Activated naive CD4-positive, alpha-beta T cell treated with anti-CD3 and anti-CD28 coated beads, Interleukin-2, amount 50 U/mL, for 24 hours (primary cell): ENCODE results near the gene LDHAL6B.

ENCODE experiments used
- H3K27ac Mint-ChIP-seq: one replicate; pipeline ENCODE4 v1.8.0; 2021; ENCODE audit warnings: mild to moderate bottlenecking, mixed read lengths
- H3K27me3 Mint-ChIP-seq: one replicate; pipeline ENCODE4 v1.8.0; 2021; ENCODE audit warnings: mixed read lengths
- H3K36me3 Mint-ChIP-seq: one replicate; pipeline ENCODE4 v1.8.0; 2021; ENCODE audit warnings: mixed read lengths
- H3K4me1 Mint-ChIP-seq: one replicate; pipeline ENCODE4 v1.8.0; 2021; ENCODE audit warnings: mixed read lengths
- H3K4me3 Mint-ChIP-seq: one replicate; pipeline ENCODE4 v1.8.0; 2021; ENCODE audit warnings: mild to moderate bottlenecking, mixed read lengths
- H3K9me3 Mint-ChIP-seq: one replicate; pipeline ENCODE4 v1.8.0; 2021; ENCODE audit warnings: mixed read lengths

Gene LDHAL6B

DNA sequence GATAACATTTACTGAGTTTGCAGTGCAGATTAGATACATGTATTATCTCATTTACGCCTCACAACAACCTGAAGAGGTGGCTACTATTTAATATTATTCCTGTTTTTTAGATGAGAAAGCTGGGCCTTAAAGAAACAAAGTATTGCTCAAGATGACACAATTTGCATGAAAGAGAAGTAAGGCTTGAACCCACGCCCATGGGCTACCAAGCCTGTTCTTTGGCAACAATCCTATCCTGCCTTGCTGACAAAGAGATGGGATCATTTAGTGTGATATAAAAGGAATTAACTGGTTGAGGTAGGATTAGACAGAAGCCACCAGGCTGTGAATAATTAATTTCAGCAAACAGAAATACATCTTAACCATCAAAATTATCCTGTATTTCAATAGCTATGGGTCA is 9.2 kb upstream of the LDHAL6B start:
- Mint-ChIP-seq H3K4me3 (no peak overlapping the region), H3K27ac (no peak overlapping the region), H3K27me3 (no peaks in the 10 kb centered on the region), H3K4me1 (peaks cover 6% of the 10 kb centered on the region), H3K36me3 (no peaks in the 10 kb centered on the region), H3K9me3 (no peaks in the 10 kb centered on the region)

GRCh38 chr15:59199626-59200465 is 6.8 kb upstream of the LDHAL6B start:
- no peaks in the 10 kb centered on the region for H3K36me3 Mint-ChIP-seq

DNA sequence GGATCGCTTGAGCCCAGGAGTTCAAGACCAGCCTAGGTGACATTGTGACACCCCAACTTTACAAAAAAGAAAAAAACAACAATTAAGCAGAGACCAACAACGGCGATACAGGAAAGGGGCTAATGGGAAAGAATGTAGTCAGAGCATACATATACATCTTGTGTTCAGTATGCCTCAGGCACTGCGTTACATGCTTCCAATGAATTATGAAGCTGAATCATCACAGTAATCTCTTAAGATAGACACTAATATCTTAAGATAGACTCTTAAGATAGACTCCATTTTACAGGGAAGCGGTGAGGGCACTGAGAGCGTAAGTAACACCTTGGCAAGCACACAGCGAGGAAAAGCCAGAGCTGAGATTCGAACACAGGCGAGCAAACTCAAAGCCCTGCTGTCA is 6.1 kb upstream of the LDHAL6B start:
- H3K4me3 Mint-ChIP-seq: no peak overlapping the region
- no peaks in the 10 kb centered on the region for H3K36me3 Mint-ChIP-seq
- H3K27ac Mint-ChIP-seq: no peak overlapping the region
- H3K9me3 Mint-ChIP-seq: no peaks in the 10 kb centered on the region
- no peaks in the 10 kb centered on the region for H3K27me3 Mint-ChIP-seq
- H3K4me1 Mint-ChIP-seq: peaks cover 6% of the 10 kb centered on the region

More at GRCh38 chr15:59199626-59200465, 6.8 kb upstream of the LDHAL6B start:
- Mint-ChIP-seq H3K27ac (no peak overlapping the region), H3K4me3 (no peak overlapping the region), H3K4me1 (peaks cover 6% of the 10 kb centered on the region), H3K27me3 (no peaks in the 10 kb centered on the region), H3K9me3 (no peaks in the 10 kb centered on the region)

DNA sequence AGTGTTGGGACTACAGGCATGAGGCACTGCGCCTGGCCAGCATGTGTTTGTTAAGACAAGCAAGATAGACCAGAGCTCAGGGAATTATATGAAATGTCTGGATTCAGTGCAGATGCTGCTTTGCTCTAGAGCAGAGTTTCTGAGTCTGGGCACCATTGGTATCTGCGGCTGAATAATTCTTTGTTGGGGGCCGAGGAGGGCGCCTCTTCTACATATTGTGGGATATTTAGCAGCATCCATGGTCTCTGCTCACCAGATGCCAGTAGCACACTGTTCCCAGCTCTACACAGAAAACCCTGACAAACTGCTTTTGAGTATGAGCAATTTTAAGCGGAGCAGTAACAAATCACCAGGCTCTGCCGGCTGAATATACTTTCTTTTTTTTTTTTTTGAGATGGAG is 3.6 kb upstream of the LDHAL6B start:
- Mint-ChIP-seq H3K4me3 (no peak overlapping the region), H3K36me3 (no peaks in the 10 kb centered on the region), H3K9me3 (no peaks in the 10 kb centered on the region), H3K27ac (no peak overlapping the region), H3K27me3 (no peaks in the 10 kb centered on the region), H3K4me1 (no peaks in the 10 kb centered on the region)

DNA sequence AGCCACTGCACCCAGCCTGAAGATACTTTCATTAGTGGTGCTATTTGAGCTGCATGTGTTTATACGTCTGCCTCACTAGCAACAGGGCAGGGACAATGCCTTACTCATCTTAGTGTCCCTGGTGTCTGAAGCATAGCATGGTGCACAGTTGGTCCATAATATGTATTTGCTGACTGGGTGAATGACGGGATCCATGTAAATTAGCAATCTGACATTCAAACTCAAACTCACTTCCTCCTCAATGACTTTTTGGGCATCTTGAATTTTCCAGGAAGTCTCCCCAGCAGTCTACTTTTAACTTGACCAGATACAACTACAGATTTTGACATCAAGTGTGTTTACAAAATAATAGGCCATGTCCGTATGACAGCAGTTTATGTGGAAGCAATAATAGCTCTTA is 3.0 kb upstream of the LDHAL6B start:
- no peak overlapping the region for H3K4me3 Mint-ChIP-seq
- no peaks in the 10 kb centered on the region for H3K9me3 Mint-ChIP-seq
- no peaks in the 10 kb centered on the region for H3K4me1 Mint-ChIP-seq
- no peak overlapping the region for H3K27ac Mint-ChIP-seq
- H3K27me3 Mint-ChIP-seq: no peaks in the 10 kb centered on the region
- no peaks in the 10 kb centered on the region for H3K36me3 Mint-ChIP-seq

GRCh38 chr15:59205839-59206622 is 612 bp upstream of the LDHAL6B start:
- Mint-ChIP-seq H3K9me3 (no peaks in the 10 kb centered on the region), H3K27me3 (no peaks in the 10 kb centered on the region), H3K4me3 (no peak overlapping the region), H3K27ac (no peak overlapping the region), H3K4me1 (no peaks in the 10 kb centered on the region), H3K36me3 (no peaks in the 10 kb centered on the region)

DNA sequence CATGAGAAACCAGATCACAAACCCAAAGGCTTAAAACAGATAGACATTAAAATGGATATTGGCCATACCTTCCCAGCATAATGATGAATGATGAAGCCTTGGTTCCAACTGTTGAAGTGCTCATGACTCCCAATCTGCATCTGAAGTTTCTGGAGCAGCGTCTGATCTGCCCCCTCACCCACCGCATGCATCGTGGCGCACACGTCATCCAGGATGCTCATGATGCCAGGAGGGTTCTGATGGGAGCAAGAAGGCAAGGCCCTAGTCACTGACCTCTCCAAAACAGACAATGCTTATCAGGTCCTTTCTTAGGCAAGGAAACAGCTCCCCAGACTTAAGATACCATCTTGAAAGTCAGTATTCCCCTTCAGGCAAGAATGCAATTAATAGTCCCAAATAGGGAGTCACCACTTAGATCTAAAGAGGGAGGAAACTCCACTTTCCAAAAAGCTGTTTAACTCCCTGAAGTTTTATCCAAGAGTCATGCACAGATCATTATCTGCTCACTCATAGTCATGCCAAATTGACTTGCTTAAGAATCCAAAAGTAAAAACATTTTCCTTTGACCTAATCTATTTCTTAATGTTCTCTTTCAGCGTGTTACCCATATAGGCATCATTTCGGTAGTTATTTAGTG is 2.1 kb downstream of the LDHAL6B start:
- Mint-ChIP-seq H3K9me3 (no peaks in the 10 kb centered on the region), H3K36me3 (no peaks in the 10 kb centered on the region), H3K27ac (no peak overlapping the region), H3K27me3 (peaks cover 4% of the 10 kb centered on the region), H3K4me1 (no peaks in the 10 kb centered on the region), H3K4me3 (no peak overlapping the region)

DNA sequence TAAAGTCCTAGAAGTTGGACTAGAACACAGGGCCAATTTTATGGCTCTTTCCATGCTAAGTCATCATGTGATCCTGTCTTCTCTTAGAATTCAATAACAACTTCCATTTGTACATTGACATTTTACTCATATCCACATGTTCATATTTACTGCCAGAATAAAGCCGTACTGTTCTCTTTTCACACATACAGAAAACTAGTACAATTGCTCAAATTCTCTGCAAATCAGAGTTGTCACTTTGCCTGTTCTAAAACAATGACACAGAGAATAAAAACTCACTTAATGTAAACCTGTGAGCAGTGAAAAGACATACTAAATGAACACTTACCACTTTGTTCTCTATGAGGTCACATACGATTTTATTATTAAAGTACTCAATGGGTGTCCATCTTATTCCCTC is 3.5 kb downstream of the LDHAL6B start:
- Mint-ChIP-seq H3K4me3 (no peak overlapping the region), H3K4me1 (no peaks in the 10 kb centered on the region), H3K36me3 (no peaks in the 10 kb centered on the region), H3K27ac (no peak overlapping the region), H3K9me3 (no peaks in the 10 kb centered on the region), H3K27me3 (peaks cover 5% of the 10 kb centered on the region)

- Mint-ChIP-seq H3K27ac (no peak overlapping the region), H3K27me3 (peaks cover 5% of the 10 kb centered on the region), H3K9me3 (no peaks in the 10 kb centered on the region), H3K4me1 (no peaks in the 10 kb centered on the region), H3K4me3 (no peak overlapping the region), H3K36me3 (no peaks in the 10 kb centered on the region)
These were observed 10.3 kb downstream of the LDHAL6B start for GRCh38 chr15:59216911-59217310.

GRCh38 chr15:59217876-59218498 is 11.3 kb downstream of the LDHAL6B start:
- Mint-ChIP-seq H3K4me1 (no peaks in the 10 kb centered on the region), H3K36me3 (no peaks in the 10 kb centered on the region), H3K4me3 (no peak overlapping the region), H3K9me3 (no peaks in the 10 kb centered on the region), H3K27me3 (peaks cover 1% of the 10 kb centered on the region), H3K27ac (no peak overlapping the region)

DNA sequence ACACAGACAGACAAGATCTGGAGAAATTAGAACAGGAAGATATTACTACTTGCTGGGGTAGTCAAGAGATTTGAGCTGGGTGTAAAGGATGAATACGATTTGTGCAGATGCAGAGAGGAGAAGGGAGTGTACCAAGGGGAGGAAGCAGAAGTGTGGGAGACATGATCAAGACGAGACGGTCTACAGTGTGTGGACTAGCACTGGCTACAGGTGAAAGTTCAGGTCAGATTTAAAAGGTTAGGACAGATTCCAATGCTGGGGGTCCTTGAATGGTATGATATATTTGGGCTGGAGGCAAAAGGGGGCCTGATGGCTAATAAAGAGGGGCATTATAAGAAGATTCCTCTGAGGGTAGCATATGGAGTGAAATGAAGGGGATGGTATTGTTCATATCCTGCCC is 12.1 kb downstream of the LDHAL6B start:
- no peaks in the 10 kb centered on the region for H3K36me3 Mint-ChIP-seq
- no peaks in the 10 kb centered on the region for H3K9me3 Mint-ChIP-seq
- no peak overlapping the region for H3K27ac Mint-ChIP-seq
- H3K4me1 Mint-ChIP-seq: no peaks in the 10 kb centered on the region
- peaks cover 1% of the 10 kb centered on the region for H3K27me3 Mint-ChIP-seq
- H3K4me3 Mint-ChIP-seq: no peak overlapping the region

DNA sequence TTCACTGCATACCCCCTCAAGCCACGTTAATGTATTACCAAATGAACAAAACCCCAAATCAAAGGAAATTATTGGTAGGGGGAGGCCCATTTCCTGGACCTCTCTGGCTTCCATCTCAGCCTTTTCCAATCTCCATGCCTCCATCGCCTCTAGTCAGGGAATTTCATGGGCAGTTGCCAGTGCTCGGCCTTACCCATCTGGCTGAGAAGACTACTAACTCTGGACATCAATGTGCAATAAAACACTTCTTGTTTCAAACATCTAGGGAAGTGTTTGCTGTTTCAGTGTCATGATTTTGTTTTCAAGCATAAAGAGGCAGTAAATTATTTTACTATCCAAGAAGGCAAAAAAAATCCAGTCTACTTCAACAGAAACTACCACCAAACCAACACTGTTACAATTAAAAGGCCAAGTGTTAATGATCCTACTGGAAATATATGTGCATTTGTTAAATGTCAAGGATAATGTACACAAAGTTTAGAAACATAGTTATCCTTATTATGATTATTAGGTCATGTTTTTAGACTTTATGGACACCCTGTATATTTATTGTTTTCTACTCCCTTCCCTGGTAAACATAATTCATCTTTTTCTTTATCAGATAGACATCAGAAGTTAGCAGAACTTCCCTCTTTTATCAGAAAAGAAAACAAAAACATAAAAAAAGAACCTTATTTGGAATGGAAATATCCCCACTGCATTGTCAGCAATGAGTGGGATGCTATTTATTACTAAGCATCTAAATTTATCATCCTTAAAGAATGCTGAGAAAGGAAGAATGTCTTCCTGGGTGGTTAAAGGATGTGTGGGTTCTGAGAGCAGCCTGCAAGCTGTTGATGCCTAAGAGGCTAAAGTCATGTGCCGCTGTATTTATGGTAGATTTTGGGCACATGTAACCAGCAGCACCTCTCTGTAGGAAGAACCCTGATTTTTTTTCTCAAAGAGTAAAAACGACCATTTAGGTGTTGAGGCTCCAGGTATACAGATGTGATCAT is 15.2 kb downstream of the LDHAL6B start:
- no peak overlapping the region for H3K4me3 Mint-ChIP-seq
- no peaks in the 10 kb centered on the region for H3K27me3 Mint-ChIP-seq
- peaks cover under 1% of the 10 kb centered on the region for H3K4me1 Mint-ChIP-seq
- H3K36me3 Mint-ChIP-seq: no peaks in the 10 kb centered on the region
- H3K27ac Mint-ChIP-seq: no peak overlapping the region
- H3K9me3 Mint-ChIP-seq: no peaks in the 10 kb centered on the region

GRCh38 chr15:59222906-59223550 is 16.4 kb downstream of the LDHAL6B start:
- Mint-ChIP-seq H3K9me3 (no peaks in the 10 kb centered on the region), H3K27me3 (peaks cover 2% of the 10 kb centered on the region), H3K4me3 (no peak overlapping the region), H3K27ac (no peak overlapping the region), H3K4me1 (peaks cover 8% of the 10 kb centered on the region), H3K36me3 (no peaks in the 10 kb centered on the region)

GRCh38 chr15:59223736-59224135 is 17.1 kb downstream of the LDHAL6B start:
- no peak overlapping the region for H3K27ac Mint-ChIP-seq
- no peaks in the 10 kb centered on the region for H3K9me3 Mint-ChIP-seq
- peaks cover 2% of the 10 kb centered on the region for H3K27me3 Mint-ChIP-seq
- peaks cover 8% of the 10 kb centered on the region for H3K4me1 Mint-ChIP-seq
- H3K4me3 Mint-ChIP-seq: no peak overlapping the region
- H3K36me3 Mint-ChIP-seq: no peaks in the 10 kb centered on the region
